GM10266 (cell line): Measurements from ENCODE around the gene QRSL1.
A peak's percentile ranks its signal among the peaks of the same experiment; 100 is the strongest.

Source experiments
- DNase-seq: peaks from one replicate; pipeline ENCODE4 v3.0.0; 2012; ENCODE audit errors: extremely low spot score
- CTCF ChIP-seq: IDR thresholded peaks from 2 replicates; pipeline ENCODE4 v1.5.1; 2012; ENCODE audit warnings: mild to moderate bottlenecking, low read depth; ENCODE audit not compliant: control insufficient read depth, insufficient read depth; ENCODE audit errors: missing control alignments

The QRSL1 gene

GRCh38 chr6:106637717-106638341, 8.5 kb downstream of the QRSL1 start:
- DNase-seq: peak; percentile 35
- TF ChIP-seq CTCF: no peak

- DNase-seq: no peak
- no peak for TF ChIP-seq CTCF
Observed at GRCh38 chr6:106639812-106640211, 10.4 kb downstream of the QRSL1 start.

GRCh38 chr6:106642476-106642875, 13.1 kb downstream of the QRSL1 start:
- DNase-seq: no peak
- no peak for TF ChIP-seq CTCF

GRCh38 chr6:106643061-106643460, 13.7 kb downstream of the QRSL1 start:
- TF ChIP-seq CTCF: no peak
- DNase-seq: no peak

GRCh38 chr6:106648651-106649308, 19.4 kb downstream of the QRSL1 start:
- no peak for TF ChIP-seq CTCF
- DNase-seq: no peak

GRCh38 chr6:106658469-106658868, 29.1 kb downstream of the QRSL1 start:
- DNase-seq: no peak
- no peak for TF ChIP-seq CTCF

GRCh38 chr6:106659859-106660258, 30.5 kb downstream of the QRSL1 start:
- no peak for DNase-seq

More at GRCh38 chr6:106659859-106660258, 30.5 kb downstream of the QRSL1 start:
- no peak for TF ChIP-seq CTCF
